GM18870 (cell line): ENCODE measurements around the gene PHF21A.
"Not testable (repeated sequence)": the region's sequence is repeated elsewhere in the genome, so short reads cannot be mapped to it uniquely, and the experiment has no call there.

Source experiments
- ATAC-seq: cut with Tn5 transposase; IDR thresholded peaks from one replicate; pipeline ENCODE4 v1.9.1; 2021; ENCODE audit warnings: moderate library complexity; ENCODE audit not compliant: unreplicated experiment

The PHF21A gene

GRCh38 chr11:46036969-46037368 is 84.3 kb downstream of the PHF21A start:
- no peak for ATAC-seq

DNA sequence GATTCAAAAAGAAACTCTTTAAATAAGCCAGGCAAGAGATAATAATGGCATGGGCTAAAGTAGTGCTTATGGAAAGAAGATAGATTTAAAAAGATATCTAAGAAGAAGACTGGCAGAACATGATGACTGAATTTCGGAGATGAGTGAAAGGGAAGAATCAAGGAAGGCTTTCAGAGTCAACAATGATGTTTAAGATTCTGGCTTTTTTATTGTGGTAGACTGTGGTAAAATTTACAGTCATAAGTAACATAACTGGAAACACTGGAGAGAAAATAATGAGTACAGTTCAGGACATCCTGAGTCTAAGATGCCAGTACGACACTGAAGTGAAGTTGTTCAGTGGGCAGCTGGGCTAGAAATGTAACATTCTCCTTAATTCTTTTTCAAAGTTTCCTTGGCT is 85.2 kb downstream of the PHF21A start:
- no peak for ATAC-seq

GRCh38 chr11:46034041-46034440 is 87.2 kb downstream of the PHF21A start:
- ATAC-seq = no peak

GRCh38 chr11:46026606-46027293 is 94.5 kb downstream of the PHF21A start:
- ATAC-seq = no peak

DNA sequence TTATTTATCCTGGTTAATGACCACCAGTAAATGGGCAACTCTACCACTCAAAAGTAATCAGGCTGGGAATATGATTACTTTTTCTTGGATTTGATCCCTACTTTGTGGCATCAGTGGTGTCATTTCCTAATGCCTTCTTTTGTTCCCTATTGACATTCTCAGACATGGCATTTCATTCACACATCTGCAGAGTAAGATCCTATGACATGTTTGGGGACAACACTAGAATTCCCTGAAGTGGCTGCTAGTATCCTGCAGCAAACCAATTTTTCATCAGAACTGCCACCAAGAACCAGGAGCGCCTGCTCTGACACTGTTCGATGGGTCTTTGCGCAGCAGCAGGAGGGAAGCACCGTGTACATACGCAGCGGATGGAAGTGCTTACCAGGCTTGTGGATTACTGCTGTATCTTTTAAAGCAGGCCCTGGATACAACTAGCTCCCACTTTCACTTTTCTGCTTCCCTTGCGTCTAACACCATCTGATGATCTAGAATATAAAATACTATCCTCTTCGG is 101.1 kb downstream of the PHF21A start:
- no peak for ATAC-seq

DNA sequence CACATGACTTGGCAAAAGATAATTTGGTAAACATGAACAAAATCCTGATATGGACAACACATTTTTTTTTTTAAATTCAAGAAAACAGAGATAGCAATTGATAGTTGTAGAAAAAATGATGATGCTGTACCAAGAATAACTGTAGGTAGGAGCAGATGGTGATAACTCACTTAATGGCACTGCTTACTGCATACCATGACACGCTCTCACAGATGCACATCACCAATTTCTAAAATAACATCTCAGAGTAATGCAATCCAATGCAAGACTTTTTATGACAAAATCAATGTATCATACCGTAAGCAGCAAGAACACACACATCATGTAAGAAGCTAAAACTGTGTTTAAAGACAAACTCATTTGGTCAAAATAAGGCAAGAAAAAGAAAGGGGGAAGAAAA is 102.6 kb downstream of the PHF21A start:
- ATAC-seq = no peak

DNA sequence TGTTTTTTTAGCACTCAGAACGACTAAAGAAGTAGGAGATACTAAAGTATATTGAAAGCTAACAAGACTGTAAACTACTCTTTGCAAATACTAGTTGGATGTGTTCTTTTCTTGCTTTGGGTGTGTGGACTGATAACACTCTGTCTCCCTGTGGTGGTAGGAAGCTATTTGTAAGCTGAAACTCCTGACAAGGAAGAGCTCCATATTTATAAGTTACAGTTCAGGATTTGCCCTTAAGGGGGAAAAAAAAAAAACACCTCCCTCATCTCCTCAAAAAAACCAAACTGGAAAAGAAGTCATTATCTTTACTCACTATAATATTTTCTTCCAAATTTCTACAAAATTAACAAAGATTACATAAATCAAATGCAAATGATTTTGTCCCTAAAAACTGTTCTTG is 103.9 kb downstream of the PHF21A start:
- no peak for ATAC-seq

GRCh38 chr11:46015941-46016340 is 105.3 kb downstream of the PHF21A start:
- ATAC-seq = no peak

- ATAC-seq = not testable (repeated sequence)
Observed at GRCh38 chr11:46014168-46014567, 107.1 kb downstream of the PHF21A start.

DNA sequence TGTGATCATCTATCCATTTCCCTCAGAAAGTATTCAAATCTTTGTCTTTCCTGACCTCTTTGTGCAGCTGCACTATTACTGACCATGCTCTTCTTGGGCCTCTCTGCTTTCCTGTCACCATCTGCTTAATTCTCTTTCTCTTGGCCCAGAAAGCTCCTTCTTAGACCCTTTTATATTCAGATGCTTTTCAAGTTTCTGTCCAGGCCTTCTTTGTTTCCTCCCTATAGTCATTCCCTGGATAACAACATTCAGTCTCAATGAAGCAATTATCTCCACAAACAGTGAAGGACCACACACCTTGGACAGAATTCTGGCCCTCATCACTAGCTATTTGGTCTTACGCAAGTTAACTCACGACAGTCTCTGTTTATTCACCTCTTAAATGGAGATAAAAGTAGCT is 109.1 kb downstream of the PHF21A start:
- no peak for ATAC-seq

DNA sequence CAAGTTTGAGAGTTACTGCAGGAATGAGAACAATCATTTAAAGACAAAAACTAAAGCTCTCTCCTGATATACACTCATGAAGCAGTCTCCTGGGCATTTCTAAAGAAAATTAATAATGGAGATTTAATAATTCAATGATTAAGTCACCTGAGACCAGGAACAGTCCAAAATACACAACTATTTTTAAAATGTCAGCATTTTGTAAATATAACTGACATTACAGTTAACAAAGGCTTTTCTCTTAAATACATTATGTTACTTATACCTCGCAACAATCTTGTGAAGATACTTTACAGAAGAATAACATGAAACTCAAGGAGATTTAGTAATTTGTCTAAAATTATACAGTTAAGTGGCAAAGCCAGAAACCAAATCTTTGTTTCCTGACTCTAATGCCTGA is 111.2 kb downstream of the PHF21A start:
- ATAC-seq = no peak

DNA sequence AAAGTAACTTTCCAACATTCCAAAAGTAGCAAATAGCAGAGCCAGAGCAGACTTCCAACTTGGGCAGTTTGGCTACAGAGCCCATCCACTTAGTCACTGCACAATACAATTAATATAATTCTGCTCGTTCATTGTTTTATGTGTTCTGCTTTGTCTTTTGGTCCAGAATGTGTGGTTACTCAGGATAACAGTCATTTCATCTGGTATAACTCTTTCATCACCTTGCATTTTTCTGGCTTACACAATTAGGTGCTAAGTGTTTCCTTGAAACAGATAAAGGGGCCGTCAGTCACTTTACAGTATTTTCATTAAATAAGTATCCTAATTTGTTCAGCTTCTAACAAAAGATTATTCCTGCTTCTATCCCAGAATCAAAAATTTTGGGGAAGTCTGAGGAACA is 111.6 kb downstream of the PHF21A start:
- no peak for ATAC-seq

GRCh38 chr11:46006418-46007070 is 114.7 kb downstream of the PHF21A start:
- no peak for ATAC-seq

DNA sequence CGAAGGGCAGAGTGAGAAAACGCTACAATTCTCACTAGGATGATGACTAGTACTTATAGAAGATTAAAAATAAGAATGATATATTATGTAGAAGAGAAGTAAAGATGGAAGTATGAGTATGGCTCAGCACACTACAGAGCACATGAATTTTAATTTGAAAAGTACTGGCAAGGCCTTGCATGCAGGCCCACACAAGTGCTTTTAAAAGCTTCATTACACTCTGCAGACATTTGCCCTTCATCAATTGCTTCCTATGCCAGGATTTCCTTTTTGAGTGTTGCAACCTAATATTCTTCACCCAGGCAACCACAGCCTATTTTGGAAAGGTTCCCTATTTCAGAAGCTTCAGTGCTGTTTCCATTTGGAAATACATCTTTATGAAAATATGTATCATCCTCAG is 117.7 kb downstream of the PHF21A start:
- ATAC-seq = no peak

- no peak for ATAC-seq
Observed at GRCh38 chr11:46002189-46002588, 119.1 kb downstream of the PHF21A start.

DNA sequence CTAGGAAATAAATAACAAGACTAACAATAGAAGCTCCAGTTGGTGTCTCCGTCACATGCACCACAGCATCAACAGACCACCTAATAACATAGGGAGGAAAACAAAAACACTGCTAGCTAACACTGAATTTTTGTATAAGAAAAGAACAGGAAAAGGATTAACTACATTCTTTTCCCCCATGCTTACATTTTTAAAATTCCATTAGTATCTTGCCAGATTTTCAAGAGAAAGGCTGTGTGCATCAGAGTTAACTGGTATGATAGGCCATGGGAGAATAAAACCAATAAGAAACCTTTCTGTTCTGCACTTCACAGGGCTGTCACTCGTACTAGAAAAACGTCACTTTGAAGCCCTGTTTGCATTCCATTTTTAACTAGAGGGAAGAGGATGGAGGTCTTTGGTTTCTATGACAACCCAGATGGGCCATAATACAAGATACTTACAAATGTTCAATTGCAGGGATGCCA is 119.8 kb downstream of the PHF21A start:
- no peak for ATAC-seq

GRCh38 chr11:45997599-45997998 is 123.7 kb downstream of the PHF21A start:
- no peak for ATAC-seq

- no peak for ATAC-seq
Observed at GRCh38 chr11:45995342-45995734, 125.9 kb downstream of the PHF21A start.

DNA sequence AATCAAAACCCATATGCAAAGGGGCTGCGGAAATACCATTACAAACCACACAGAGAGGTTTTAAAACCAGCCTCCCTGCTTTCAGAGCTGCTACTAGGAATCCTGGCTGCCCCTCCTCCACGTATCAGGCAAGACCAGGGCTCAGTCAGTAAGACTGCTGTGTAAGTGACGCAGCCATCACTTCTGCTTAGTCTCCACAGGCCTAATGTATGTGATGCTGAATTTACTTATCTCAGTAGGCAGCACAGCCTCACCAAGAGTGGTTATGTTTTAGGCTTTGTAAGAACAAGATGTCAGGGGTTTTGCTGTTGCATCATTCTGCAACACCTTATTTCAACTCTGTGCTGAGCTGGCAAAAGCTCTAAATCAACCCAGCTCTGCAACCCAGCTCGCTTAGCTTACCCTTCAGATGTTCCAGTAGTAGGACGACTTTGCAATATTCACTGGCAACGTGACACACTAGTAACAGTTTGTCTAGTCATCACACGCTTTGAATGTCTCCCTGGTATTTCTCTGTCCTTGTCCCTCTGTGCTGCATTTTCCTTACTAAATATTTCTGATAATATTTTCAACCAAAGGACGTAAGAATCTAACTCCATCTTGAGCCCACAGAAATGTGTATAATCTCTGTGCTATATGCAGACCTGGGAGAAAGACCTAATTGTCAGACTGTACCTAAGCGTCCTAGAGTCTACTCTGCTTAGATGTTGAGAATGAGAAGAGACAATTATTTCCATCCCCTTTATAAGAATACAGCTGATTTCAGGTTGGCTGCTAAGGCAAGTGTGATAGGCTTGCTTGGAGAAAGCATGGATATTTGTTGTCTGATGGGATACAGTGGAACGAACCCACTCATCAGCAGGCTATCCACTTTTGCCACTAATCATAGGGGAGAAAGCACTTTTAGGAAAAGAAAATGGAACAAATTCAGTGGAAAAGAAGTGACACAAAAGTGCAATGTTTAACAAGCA is 126.6 kb downstream of the PHF21A start:
- no peak for ATAC-seq

DNA sequence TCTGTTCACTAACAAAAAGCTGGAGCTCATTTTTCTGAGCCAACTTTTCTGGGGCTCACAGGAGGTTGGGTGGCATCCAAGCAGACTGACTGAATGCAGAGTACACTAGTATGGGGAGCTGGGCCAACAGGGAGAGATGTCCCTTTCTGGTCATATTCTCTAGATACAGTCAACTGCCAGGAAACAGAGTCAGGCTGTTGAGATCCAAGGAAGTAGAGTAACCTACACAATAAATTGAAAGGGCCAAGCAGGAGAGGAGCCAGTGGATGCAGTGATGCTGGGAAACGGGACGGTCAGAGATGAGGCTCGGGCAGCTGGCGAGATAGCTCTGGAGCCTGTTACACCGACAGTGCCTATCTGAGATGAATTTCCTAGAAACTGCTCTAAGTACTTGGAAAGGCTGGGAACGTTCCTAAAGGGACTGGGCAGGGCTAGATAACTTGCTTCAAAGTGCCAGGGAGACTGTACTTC is 127.7 kb downstream of the PHF21A start:
- no peak for ATAC-seq

DNA sequence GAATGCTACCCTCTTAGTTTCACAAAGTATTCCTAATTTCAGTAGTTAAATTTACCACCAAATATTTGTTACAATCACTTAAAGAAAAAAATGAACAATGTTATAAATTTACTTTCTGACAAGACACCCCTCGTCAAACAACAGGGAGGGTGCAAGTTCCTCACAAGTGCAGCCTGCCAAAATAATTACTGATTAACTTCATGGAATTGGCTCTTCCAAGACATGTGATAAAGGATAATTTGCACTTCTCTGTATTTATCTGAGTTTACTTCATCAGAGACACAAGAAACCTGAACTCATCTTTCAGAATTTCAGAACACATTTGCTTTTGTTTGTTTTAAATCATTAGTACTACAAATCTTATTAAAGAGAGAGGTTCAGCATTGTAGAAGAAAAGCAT is 132.3 kb downstream of the PHF21A start:
- no peak for ATAC-seq
